HG03354 (cell line): ENCODE data around the gene ALKAL2.

Experiments
- ATAC-seq: cut with Tn5 transposase; IDR thresholded peaks from one replicate; pipeline ENCODE4 v1.9.1; 2021; ENCODE audit warnings: mild to moderate bottlenecking; ENCODE audit not compliant: unreplicated experiment, poor library complexity, severe bottlenecking

Gene ALKAL2

DNA sequence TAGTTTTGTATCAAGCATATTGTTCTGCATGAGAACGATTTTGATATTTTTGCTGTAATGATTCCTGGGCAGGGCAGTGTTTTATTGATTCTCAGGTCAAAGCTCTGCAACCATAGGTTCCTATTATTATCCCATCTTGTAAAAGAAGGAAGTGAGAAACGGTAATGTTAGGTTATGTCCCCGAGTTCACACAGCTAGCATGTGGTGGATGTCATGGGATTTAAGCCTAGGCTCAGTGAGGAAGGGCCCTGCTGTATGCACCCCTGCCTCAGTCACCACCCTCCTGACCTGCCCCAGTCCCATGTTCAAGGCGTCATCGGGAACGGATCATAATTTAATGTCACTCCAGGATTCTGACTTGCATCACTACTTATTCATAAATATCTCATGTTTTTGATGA, 12.4 kb downstream of the ALKAL2 start:
- peak; percentile 87 for ATAC-seq

- no peak for ATAC-seq
These were observed 13.4 kb downstream of the ALKAL2 start for GRCh38 chr2:274503-274902.

DNA sequence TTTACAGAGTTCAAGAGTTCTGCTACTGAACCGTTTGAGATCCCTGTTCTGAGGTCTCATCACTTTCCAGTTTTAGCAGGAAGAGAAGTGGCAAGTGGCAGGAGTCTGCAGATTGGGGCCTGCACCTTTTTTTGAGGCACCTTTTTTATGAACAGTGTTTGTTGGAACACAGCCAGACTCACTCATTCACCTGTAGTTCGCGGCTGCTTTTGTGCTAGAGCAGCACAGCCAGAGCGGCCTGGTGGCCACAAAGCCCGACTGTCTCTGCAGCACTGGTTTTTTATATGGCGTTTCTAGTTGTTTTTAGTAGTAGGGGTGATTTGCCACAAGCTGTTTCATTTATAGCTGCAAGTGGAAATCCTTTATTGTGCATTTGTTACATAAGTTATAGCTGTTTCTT, 14.6 kb downstream of the ALKAL2 start:
- no peak for ATAC-seq

DNA sequence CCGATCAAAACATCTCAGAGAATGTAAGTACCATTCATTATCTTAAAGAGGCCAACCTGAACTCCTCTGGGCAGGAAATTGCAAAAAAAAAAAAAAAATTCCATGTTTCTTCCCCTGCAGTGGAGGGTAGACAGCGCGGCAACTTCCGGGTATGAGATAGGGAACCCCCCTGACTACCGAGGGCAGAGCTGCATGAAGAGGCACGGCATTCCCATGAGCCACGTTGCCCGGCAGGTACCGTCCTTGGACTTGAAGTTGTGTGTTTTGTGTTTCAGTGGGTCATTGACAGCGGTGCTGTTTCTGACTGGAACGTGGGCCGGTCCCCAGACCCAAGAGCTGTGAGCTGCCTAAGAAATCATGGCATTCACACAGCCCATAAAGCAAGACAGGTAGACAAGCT, 16.0 kb downstream of the ALKAL2 start:
- ATAC-seq: no peak

DNA sequence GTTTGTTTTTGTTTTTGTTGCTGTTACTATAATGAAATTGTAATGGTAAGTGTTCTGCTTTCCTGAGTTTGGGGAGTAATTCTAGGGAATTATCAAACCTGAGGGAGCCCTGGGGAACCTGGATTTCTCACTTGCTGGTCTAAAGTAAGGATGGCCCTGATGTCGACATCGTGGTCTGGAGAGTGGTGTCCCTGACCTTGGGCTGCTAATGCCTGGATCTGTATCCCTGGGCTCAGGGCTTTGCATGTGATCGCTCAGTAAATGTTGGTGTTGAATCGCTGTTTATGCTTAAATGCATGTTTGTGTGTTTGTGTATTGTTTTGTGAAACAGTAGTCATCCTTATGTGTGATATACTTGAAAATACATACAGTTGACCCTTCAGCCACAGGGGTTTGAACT, 17.0 kb downstream of the ALKAL2 start:
- no peak for ATAC-seq

DNA sequence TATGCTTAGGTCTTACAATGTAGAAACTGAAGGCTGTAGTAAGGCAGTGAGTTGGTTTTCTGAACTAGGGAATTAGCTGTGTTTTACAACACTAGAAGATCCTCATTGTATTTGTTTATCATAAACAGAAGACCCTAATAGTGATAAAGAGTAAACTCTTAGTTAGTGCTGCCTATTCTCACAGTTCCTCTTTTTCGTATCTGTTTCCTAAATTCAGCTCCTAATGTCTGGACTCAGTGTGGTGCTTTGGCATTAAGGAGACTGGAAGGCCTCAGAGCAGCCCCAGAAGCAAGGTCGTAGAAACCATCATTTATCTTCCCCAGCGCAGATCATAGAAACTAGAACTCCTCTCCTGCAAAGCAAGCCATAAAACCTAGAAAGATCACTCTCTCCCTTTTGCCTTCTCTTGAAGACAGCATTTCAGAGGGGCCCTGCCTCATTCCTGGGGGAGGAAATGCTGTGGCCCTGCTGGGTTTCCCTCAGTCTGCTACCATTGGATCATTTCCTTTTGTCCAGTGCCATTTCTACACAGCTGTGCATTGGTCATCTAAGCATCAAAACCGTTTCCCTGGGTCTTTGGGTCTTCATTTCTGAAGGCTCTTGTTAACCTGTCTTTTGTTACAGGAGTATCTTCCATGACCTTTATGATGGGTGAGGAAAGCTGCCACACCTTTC, 18.4 kb downstream of the ALKAL2 start:
- no peak for ATAC-seq

DNA sequence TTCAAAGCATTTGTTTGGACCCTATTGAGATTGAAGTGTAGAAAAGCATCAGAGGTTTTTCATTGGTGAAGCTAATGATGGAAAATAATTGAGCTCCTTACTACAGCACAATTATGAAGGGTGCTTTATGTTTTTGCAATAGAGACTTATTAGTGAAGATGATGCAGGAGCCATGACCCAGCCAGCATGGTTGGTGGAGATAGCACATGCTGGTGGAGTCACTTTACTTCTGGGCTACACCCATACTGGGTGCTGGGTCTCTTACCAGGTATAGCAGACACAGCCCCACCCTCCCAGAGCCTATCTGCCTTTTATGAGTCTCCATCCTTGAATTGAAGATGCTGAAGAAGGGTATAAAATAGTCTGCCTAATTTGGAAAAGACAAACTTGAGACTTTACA, 19.6 kb downstream of the ALKAL2 start:
- ATAC-seq: no peak

- ATAC-seq: peak; percentile 87
These were observed 23.1 kb downstream of the ALKAL2 start, which contains the start of gene ACP1 for GRCh38 chr2:264493-265468. ACP1 (plus strand) TSS chr2:264947; CDS start chr2:264965, 18 bp downstream.

DNA sequence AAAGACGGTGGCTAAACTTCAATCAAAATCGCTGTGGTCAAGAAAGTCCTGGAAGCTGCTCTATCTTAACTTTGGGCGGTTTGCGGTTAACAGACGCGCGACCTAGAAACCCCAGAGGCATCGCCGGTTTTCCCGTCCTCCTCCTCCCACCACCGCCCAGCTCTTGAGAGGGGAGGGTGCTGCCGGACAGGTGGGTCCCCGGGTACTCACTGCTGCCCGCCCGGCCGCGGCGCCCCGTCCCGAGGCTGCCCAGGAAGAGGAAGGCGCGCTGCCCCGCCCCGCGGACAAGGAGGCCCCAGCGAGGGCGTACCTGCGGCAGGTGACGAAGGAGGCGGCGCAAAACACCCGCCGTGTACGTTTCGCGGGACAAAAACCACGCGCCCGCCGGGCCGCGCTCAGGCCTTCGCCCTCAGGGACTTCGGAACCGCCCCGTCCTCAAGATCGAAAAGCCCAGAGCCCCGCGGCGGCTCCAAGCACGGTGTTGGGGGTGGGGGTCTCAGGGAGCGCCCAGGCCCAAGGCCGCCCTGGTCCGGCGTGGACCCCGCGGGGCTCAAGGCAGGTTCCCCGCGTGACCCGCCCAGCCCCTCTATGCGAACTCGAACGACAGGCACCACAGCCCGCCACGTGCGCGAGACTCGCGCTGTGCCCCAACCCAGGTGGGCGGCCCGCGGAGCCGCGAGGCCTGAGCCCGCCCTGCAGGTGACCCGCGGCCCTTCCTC, 24.0 kb downstream of the ALKAL2 start, which contains the start of gene SH3YL1:
Gene SH3YL1, minus strand, starts transcription at position 259 of the 719 bp plus-strand sequence. Its CDS starts 48 bp downstream, at position 211.
- ATAC-seq: peak; percentile 36

GRCh38 chr2:263022-263738, 24.7 kb downstream of the ALKAL2 start:
- ATAC-seq: no peak

DNA sequence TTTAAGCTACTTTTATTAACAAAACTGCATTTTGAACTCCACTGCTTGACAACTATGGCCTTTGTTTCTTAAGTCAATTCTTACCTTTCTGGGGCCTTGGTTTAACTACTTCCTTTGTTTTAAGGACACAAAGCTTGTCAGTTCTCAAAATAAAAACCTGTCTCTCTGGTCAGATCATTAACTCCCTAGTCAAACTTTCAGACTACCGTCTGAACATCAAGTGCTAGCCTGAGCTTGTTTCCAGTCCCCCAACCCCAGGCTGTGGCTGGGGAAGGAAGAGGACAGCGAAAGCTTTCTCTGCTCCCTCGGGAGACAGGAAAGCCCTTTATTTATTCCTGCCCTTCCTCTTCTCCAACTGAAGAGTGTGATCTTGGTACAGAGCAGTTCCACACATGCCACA, 25.8 kb downstream of the ALKAL2 start:
- no peak for ATAC-seq

DNA sequence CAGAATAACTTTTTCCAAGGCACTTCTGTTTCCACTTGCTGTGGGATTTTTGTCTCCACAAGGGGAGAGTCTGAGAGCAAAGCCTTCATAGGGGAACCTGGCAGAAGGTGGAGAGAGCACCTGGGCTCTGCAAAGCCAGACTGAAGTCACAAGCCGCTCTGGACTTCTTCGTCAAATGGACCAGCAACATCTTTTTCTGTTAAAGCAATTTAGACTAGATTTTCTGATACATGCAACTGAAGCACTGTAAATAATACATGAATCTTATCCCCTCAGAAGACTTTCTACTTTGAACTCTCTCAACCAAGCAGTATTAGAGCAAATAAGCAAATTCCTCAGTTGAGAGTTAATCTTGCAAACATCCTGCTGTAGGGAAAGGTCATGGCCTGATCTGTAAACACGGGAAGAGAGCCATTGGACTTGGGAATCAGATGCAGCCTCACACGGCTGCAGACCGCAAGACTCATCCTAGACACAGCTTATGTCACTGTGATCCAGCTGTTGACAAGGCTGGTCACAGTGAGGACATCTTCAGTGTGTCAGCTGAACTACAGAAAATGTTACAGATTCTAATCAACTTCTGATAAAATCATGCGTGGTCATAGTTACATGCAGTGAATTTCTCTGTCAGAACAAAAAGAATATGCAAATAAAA, 27.3 kb downstream of the ALKAL2 start:
- no peak for ATAC-seq

- no peak for ATAC-seq
These were observed 28.0 kb downstream of the ALKAL2 start for GRCh38 chr2:259789-260331.

GRCh38 chr2:258933-259332, 29.0 kb downstream of the ALKAL2 start:
- ATAC-seq: no peak

DNA sequence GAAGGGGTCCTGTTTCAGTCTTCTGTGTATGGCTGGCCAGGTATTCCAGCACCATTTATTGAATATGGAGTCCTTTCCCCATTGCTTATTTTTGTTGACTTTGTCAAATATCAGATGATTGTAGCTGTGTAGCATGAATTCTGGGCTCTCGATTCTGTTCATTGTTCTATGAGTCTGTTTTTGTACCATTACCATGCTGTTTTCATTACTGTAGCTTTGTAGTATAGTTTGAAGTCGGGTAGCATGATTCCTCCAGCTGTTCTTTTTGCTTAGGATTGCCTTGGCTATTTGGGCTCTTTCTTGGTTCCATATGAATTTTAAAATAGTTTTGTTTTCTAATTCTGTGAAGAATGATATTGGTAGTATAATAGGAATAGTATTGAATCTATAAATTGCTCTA, 30.0 kb downstream of the ALKAL2 start:
- no peak for ATAC-seq

DNA sequence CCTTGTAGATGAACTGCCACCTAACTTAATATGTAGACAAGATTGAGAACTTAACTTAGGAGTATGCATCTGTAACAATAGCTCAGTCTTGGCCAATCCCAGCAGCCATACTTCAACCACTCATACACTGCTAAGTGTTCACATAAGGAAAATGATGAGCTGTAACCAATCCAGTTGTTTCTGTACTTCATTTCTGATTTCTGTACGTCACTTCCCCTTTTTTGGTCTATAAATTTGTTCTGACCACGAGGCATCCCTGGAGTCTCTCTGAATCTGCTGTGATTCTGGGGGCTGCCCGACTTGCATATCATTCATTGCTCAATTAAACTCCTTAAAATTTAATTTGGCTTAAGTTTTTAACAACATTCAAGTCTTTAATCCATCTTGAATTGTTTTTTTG, 30.5 kb downstream of the ALKAL2 start:
- ATAC-seq: no peak

DNA sequence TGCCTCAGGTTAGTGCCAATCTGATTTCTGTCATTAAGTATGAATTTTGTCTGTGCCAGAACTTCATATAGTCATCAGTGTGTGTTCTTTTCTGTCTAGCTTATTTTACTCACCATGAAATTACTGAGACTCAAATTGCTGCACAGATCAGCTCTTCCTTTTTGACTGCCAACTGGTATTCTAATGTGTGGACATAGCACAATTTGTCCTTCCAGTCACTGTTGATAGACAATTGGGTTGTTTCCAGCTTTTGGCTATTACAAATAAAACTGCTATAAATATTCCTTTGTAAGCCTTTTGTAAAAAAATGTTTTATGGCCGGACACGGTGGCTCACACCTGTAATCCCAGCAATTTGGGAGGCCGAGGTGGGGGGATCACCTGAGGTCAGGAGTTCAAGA, 31.8 kb downstream of the ALKAL2 start:
- no peak for ATAC-seq

DNA sequence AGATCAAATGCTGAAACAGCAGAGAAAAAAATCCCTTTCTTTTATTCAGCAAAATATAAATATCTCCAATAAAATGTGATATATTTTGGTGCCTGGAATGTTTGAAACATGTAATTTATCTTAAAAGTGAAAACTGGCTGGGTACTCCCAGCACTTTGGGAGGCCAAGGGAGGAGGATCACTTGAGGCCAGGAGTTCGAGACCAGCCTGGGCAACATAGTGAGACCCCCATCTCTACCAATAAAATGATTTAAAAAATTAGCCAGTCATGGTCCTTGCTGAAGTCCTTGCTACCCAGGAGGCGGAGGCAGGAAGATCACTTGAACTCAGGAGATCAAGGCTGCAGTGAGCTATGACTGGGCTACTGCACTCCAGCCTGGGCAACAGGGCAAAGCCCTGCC, 32.7 kb downstream of the ALKAL2 start:
- ATAC-seq: no peak

DNA sequence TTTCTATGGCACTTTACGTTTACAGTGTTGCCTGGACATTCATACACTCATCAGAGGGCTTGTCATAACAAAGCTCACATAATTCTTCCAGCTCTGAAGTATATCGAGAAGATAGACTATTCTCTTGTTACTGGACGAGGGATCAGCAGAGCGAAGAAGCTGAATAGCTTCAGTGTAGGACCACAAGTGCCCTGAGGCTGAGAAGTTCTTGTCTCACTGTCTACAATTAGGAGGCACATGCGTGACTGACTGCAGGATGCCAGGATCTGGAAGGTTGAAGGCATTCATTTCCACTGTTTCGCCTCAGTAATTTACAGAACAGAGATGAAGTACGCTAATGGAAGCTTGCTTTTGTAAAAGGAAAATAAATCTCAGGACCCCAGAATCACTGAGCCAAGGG, 33.6 kb downstream of the ALKAL2 start:
- no peak for ATAC-seq
